ENCODE measurements around the gene EMC7. TPM values are rescaled to one million over a fixed set of nuclear protein-coding genes. Genes with fewer than 3 reads are reported as not detected.

The EMC7 gene
- total and polyA plus RNA-seq, 9 of the 15 experiments (the other 6 are each of a cell fraction or from before 2014, with no cell fraction given), result 25.8 to 92.8 (median 49.7) TPM

DNA sequence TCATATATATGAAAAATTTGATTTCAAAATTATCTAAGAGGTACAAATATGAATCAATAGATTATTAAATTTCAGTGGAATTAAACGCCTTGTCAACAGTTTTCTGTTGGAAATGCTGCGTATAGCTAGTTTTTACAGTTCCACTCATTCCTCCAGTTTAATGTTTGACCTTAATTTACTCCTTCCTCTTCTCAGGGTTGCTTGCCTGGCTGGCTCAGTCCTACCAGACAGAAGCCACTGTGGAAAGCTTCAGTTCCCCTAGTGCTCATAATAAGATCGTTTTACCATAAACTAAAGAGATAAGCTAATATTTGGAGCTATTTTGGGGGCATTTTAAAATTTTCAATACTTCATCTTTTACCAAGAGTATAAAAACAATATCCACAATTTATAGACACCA, 22.8 kb downstream of the EMC7 start:
- Histone ChIP-seq H3K9me1 (ENCODE audit: control insufficient read depth, insufficient read depth, low read length) (no peaks in the 10 kb centered on the region), H3K4me3 (no peak overlapping the region), H3K9me3 (replicated peaks; ENCODE audit: control insufficient read depth, insufficient read depth, low read depth, low read length) (no peaks in the 10 kb centered on the region), H3K27me3 (ENCODE audit: control insufficient read depth in 2 of 2, insufficient read depth in 2 of 2, low read length in 2 of 2) (no peaks in the 10 kb centered on the region), H3K79me2 (ENCODE audit: control insufficient read depth, insufficient read depth, low read length) (no peaks in the 10 kb centered on the region), H3K4me2 (ENCODE audit: insufficient read depth, low read length) (no peak overlapping the region), H3K27ac (ENCODE audit: extremely low read depth, low read depth, low read length) (no peak overlapping the region), H3K36me3 (ENCODE audit: control insufficient read depth, insufficient read depth, low read length) (peaks cover 6% of the 10 kb centered on the region; the same call in 1 of the 3 replicates), H3K4me1 (replicated peaks in 1 of 2; ENCODE audit: control insufficient read depth in 2 of 2, insufficient read depth in 2 of 2, low read length in 2 of 2) (peaks cover 0 to 9% of the 10 kb centered on the region in 2 experiments; a peak in 3 of 5 replicates), H2AFZ (ENCODE audit: low read depth, low read length) (no peak overlapping the region), H4K20me1 (replicated peaks; ENCODE audit: control insufficient read depth, insufficient read depth, low read length) (no peaks in the 10 kb centered on the region), H3K9ac (ENCODE audit: insufficient read depth in 1 of 2, low read depth in 2 of 2, low read length in 2 of 2) (no peak overlapping the region)
- POLR2A ChIA-PET, result interaction anchor here (0.6 to 1.5 kb wide), 3 partner anchors 13 to 131 kb away, joined by 3 to 4 read pairs (median 4); partner anchors contain the start of genes EMC7, KATNBL1 and PGBD4
- BruUV-seq (replicated peaks), result no TSS peak
- in situ Hi-C loops (cut with MboI), result no loop called here
- intact Hi-C loops (cut with micrococcal nuclease), result no loop called here
- FAIRE-seq, result peak; percentile 42
- 70% methylated on average over 3 of the region's 3 CpGs for WGBS (ENCODE audit: insufficient coverage, low coverage, missing lambda C conversion rate)
- no peak for ATAC-seq
- TF ChIP-seq ZNF316 (IDR thresholded peaks at IDR 0.05) (peak; percentile 65), NCOA1 (IDR thresholded peaks at IDR 0.05; ENCODE audit: low read depth) (no peak)
- no peak for DNase-seq (ENCODE audit: extremely low read depth in 1 of 4, low spot score in 3 of 4)
- CTCF ChIA-PET (ENCODE audit: low intra/inter-chr PET ratio), result no interaction called here

DNA sequence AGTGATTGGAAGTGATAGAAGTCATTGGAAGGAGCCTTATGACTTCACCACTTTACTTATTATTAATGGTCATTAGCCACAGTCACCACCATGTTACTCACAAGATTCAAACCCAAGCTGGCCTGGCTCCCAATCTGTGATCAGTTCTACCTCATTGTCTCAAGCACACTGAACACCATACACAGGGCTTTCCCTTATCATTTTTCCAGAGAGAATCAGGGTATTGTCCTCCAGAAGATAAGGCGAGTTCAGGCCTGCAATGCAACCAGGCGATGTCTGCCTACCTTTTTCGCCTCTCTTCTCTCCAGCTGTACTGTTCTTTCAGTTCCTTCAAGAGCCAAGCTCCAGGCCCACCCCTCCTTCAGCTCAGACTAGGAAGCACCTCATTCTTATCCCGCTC, 24.9 kb downstream of the EMC7 start:
- no peaks in the 10 kb centered on the region for H3K79me2 ChIP-seq (ENCODE audit: control insufficient read depth, insufficient read depth, low read length)
- H3K36me3 ChIP-seq (ENCODE audit: control insufficient read depth, insufficient read depth, low read length), result no peaks in the 10 kb centered on the region
- ATAC-seq (no peak; the same call in 2 of the 3 replicates), DNase-seq (ENCODE audit: extremely low read depth in 1 of 4, low spot score in 3 of 4) (peak in 1 of 4 experiments; percentile 11), FAIRE-seq (no peak)
- ChIA-PET CTCF (ENCODE audit: low intra/inter-chr PET ratio) (no interaction called here), POLR2A (no interaction called here)
- no peak overlapping the region for H3K9ac ChIP-seq (ENCODE audit: insufficient read depth in 1 of 2, low read depth in 2 of 2, low read length in 2 of 2)
- peaks cover 0 to 9% of the 10 kb centered on the region in 2 experiments; a peak in 3 of 5 replicates for H3K4me1 ChIP-seq (replicated peaks in 1 of 2; ENCODE audit: control insufficient read depth in 2 of 2, insufficient read depth in 2 of 2, low read length in 2 of 2)
- no peak overlapping the region for H3K4me3 ChIP-seq
- no peaks in the 10 kb centered on the region for H3K9me1 ChIP-seq (ENCODE audit: control insufficient read depth, insufficient read depth, low read length)
- no peak overlapping the region for H2AFZ ChIP-seq (ENCODE audit: low read depth, low read length)
- intact Hi-C loops (cut with micrococcal nuclease), result no loop called here
- H3K27me3 ChIP-seq (ENCODE audit: control insufficient read depth in 2 of 2, insufficient read depth in 2 of 2, low read length in 2 of 2), result no peaks in the 10 kb centered on the region
- TF ChIP-seq SOX6 (IDR thresholded peaks at IDR 0.05), result peak; percentile 78
- no peak for TF ChIP-seq CBX5 (IDR thresholded peaks at IDR 0.05; ENCODE audit: borderline replicate concordance, low read depth)
- 0 out of 2 replicates have a peak, but pooled peaks have one; percentile 12 for TF ChIP-seq ARID1B (IDR thresholded peaks at IDR 0.05)
- peak; percentile 53 for TF ChIP-seq CBFA2T3 (IDR thresholded peaks at IDR 0.05)
- no peak for TF ChIP-seq POLR2G (IDR thresholded peaks at IDR 0.05; ENCODE audit: low read depth, low read length)
- 28% methylated on average over 4 of the region's 4 CpGs for WGBS (ENCODE audit: insufficient coverage, low coverage, missing lambda C conversion rate)
- H3K27ac ChIP-seq (ENCODE audit: extremely low read depth, low read depth, low read length), result no peak overlapping the region
- H3K9me3 ChIP-seq (replicated peaks; ENCODE audit: control insufficient read depth, insufficient read depth, low read depth, low read length), result no peaks in the 10 kb centered on the region
- in situ Hi-C loops (cut with MboI), result no loop called here
- no peaks in the 10 kb centered on the region for H4K20me1 ChIP-seq (replicated peaks; ENCODE audit: control insufficient read depth, insufficient read depth, low read length)
- no TSS peak for BruUV-seq (replicated peaks)
- no peak overlapping the region for H3K4me2 ChIP-seq (ENCODE audit: insufficient read depth, low read length)

Measured in K562 (cell line).